Mesenchymal stem cell (in vitro differentiated cells and primary cell): ENCODE results near the gene CMC2.

ENCODE experiments used
- DNase-seq: peaks from one replicate; pipeline ENCODE4 v3.0.0-alpha.2; 2013
- H2AFZ ChIP-seq: one replicate; pipeline ENCODE4 v1.6.1; 2013; ENCODE audit warnings: low read depth, mild to moderate bottlenecking, control low read depth, inconsistent platforms, low read length, moderate library complexity
- H2AK5ac ChIP-seq: 2 replicates; pipeline ENCODE4 v1.6.1; 2013; ENCODE audit warnings: low read length, moderate library complexity, mild to moderate bottlenecking, inconsistent platforms; ENCODE audit not compliant: severe bottlenecking
- H2BK120ac ChIP-seq: one replicate; pipeline ENCODE4 v1.6.1; 2013; ENCODE audit warnings: low read depth, mild to moderate bottlenecking, inconsistent platforms, low read length, moderate library complexity
- H2BK12ac ChIP-seq, 2 experiments: one replicate each; pipeline ENCODE4 v1.6.1; 2013; ENCODE audit warnings: inconsistent platforms in 2 of 2, low read length in 2 of 2, mild to moderate bottlenecking in 2 of 2, moderate library complexity in 2 of 2, control low read depth in 1 of 2
- H2BK15ac ChIP-seq: one replicate; pipeline ENCODE4 v1.6.1; 2013; ENCODE audit warnings: mild to moderate bottlenecking, low read depth, inconsistent platforms; ENCODE audit not compliant: poor library complexity, severe bottlenecking
- H2BK5ac ChIP-seq: 2 replicates; pipeline ENCODE4 v1.6.1; 2013; ENCODE audit warnings: low read depth, mild to moderate bottlenecking, low read length, control low read depth, inconsistent platforms; ENCODE audit not compliant: poor library complexity, severe bottlenecking
- H3K14ac ChIP-seq, 2 experiments: one replicate each; pipeline ENCODE4 v1.6.1; 2013; ENCODE audit warnings: inconsistent platforms in 2 of 2, low read length in 2 of 2, control low read depth in 1 of 2, mild to moderate bottlenecking in 1 of 2, moderate library complexity in 1 of 2
- H3K18ac ChIP-seq, 2 experiments: one replicate each; pipeline ENCODE4 v1.6.1; 2013; ENCODE audit warnings: inconsistent platforms in 2 of 2, low read length in 2 of 2, control low read depth in 1 of 2, low read depth in 1 of 2, mild to moderate bottlenecking in 1 of 2
- H3K23ac ChIP-seq, 2 experiments: one replicate each; pipeline ENCODE4 v1.6.1; 2013; ENCODE audit warnings: inconsistent platforms in 2 of 2, low read length in 2 of 2, mild to moderate bottlenecking in 2 of 2, moderate library complexity in 2 of 2, control low read depth in 1 of 2
- H3K27ac ChIP-seq: 2 replicates; pipeline ENCODE4 v1.5.1; 2013; ENCODE audit warnings: mild to moderate bottlenecking, moderate library complexity, low read length, control low read depth, inconsistent platforms; ENCODE audit not compliant: poor library complexity, severe bottlenecking
- H3K27me3 ChIP-seq, 2 experiments: 2 replicates each; pipeline versions ENCODE4 v1.6.1 to v1.7.0; 2013; ENCODE audit warnings: low read length in 2 of 2, mild to moderate bottlenecking in 2 of 2, moderate library complexity in 2 of 2, control low read depth in 1 of 2, inconsistent platforms in 1 of 2; ENCODE audit not compliant: control insufficient read depth in 1 of 2, insufficient read depth in 1 of 2
- H3K36me3 ChIP-seq, 2 experiments: 2 replicates each; pipeline versions ENCODE4 v1.6.1 to v1.7.0; 2013; ENCODE audit warnings: low read length in 2 of 2, control low read depth in 1 of 2, inconsistent platforms in 1 of 2, low read depth in 1 of 2, mild to moderate bottlenecking in 1 of 2; ENCODE audit not compliant: insufficient read depth in 2 of 2, control insufficient read depth in 1 of 2
- H3K4ac ChIP-seq, 2 experiments: one replicate each; pipeline ENCODE4 v1.6.1; 2013; ENCODE audit warnings: inconsistent platforms in 2 of 2, low read length in 2 of 2, mild to moderate bottlenecking in 2 of 2, moderate library complexity in 2 of 2, control low read depth in 1 of 2, low read depth in 1 of 2
- H3K4me1 ChIP-seq: 2 replicates; pipeline ENCODE4 v1.6.1; 2013; ENCODE audit warnings: low read depth, low read length, control low read depth; ENCODE audit not compliant: control insufficient read depth, insufficient read depth
- H3K4me2 ChIP-seq: 2 replicates; pipeline ENCODE4 v1.6.1; 2013; ENCODE audit warnings: low read length, mild to moderate bottlenecking, inconsistent platforms; ENCODE audit not compliant: poor library complexity, severe bottlenecking
- H3K4me3 ChIP-seq, 2 experiments: 2 replicates each; pipeline versions ENCODE4 v1.5.1 to v1.7.0; 2013; ENCODE audit warnings: low read length in 2 of 2, mild to moderate bottlenecking in 2 of 2, control low read depth in 1 of 2, low read depth in 1 of 2; ENCODE audit not compliant: insufficient read depth in 1 of 2
- H3K79me1 ChIP-seq: replicated peaks from 2 replicates; pipeline ENCODE4 v1.6.1; 2013; ENCODE audit warnings: mild to moderate bottlenecking, control low read depth, low read length, inconsistent platforms; ENCODE audit not compliant: poor library complexity, severe bottlenecking
- H3K9ac ChIP-seq: 2 replicates; pipeline ENCODE4 v1.7.0; 2013; ENCODE audit warnings: mild to moderate bottlenecking, low read length, moderate library complexity
- H3K9me3 ChIP-seq: 2 replicates; pipeline ENCODE4 v1.7.0; 2013; ENCODE audit warnings: mild to moderate bottlenecking, low read length; ENCODE audit not compliant: control insufficient read depth
- H4K8ac ChIP-seq: one replicate; pipeline ENCODE4 v1.6.1; 2013; ENCODE audit warnings: inconsistent platforms, mild to moderate bottlenecking, low read length, moderate library complexity
- H4K91ac ChIP-seq: one replicate; pipeline ENCODE4 v1.6.1; 2013; ENCODE audit warnings: mild to moderate bottlenecking, low read length, inconsistent platforms
- WGBS: methylation state at CpG from one replicate; pipeline ENCODE4 v1.1.7; 2013; ENCODE audit warnings: mixed read lengths; 5-methylcytosine and 5-hydroxymethylcytosine counted together

The CMC2 gene

DNA sequence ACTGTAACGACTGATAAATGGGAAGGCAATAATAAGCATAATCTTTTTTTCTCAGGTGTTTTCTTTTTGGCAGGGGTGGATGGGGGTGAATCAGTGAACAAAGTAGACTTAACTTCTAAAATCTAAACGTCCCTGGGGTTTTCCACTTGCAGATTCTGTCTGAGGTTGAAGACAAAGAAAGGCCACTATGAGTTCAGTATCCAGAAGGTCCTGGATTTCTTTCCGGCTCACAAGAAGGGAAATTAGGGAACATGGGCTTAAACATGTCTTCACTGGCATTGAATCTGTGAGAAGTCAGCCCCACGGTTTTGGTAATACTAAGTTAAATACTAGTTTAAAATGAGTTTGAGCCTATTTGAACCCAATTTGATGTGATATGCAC lies 67.8 kb downstream of the CMC2 start:
- WGBS: 71% methylated on average over 4 of the region's 4 CpGs
- Histone ChIP-seq H3K4me1 (no peaks in the 10 kb centered on the region), H3K4me2 (no peak overlapping the region)

DNA sequence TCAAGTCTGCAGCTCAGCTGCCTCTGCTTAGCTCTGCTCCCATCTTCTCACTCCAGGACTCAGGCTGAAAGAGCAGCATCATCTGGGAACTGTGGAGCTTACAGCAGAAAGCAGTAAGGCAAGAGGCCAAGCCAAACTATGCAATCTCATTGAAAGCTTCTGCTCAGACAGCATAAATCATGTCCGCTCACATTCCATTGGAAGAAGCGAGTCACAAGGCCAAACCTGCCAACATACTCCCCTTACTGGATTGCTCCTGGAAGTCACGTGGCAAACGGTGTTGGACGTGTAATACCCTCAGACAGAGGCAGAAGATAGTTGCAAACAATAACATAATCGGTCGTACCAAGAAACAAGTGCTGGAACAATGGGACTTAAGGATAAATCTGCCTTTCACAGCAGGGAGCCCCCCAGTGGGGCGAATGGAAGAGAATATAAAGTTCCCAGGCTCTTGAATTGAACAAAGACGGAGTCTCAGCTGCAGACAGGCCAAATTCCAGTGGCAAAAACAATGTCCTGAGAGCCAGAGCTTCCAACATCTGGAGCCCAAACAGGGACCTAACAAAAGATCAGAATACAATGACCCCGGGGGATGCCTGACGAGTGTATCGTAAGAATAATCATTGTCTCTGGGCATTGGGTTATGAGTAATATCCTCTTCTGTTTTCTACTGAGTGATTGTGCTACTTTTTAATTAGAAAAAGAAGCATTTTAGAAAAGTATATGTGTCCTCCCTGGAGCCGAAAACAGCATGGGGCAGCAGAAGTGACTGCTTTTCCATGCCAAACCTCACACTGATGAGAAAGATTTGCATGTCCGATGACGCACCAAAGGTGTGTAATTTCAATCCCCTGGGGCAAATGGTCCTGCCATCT lies 68.4 kb downstream of the CMC2 start:
- H4K8ac ChIP-seq: no peak overlapping the region
- H3K9ac ChIP-seq: peak overlapping the region; percentile 79
- no peaks in the 10 kb centered on the region for H3K36me3 ChIP-seq
- H2BK120ac ChIP-seq: no peak overlapping the region
- no peak overlapping the region for H3K4me2 ChIP-seq
- no peaks in the 10 kb centered on the region for H3K4me1 ChIP-seq
- DNase-seq: peak; percentile 37
- H3K4me3 ChIP-seq: peak overlapping the region in 1 of 2 experiments; percentile 61
- no peak overlapping the region for H2AFZ ChIP-seq
- no peaks in the 10 kb centered on the region for H3K9me3 ChIP-seq
- no peak overlapping the region for H4K91ac ChIP-seq
- 78% methylated on average over 15 of the region's 15 CpGs for WGBS
- no peak overlapping the region for H3K23ac ChIP-seq
- H3K79me1 ChIP-seq: no peaks in the 10 kb centered on the region
- H2BK15ac ChIP-seq: no peak overlapping the region
- H2AK5ac ChIP-seq: no peak overlapping the region
- no peak overlapping the region for H2BK5ac ChIP-seq
- H3K4ac ChIP-seq: no peak overlapping the region
- H3K27me3 ChIP-seq: peaks cover 0 to 14% of the 10 kb centered on the region in 2 experiments
- H3K27ac ChIP-seq: no peak overlapping the region
- H2BK12ac ChIP-seq: no peak overlapping the region
- H3K18ac ChIP-seq: no peak overlapping the region
- H3K14ac ChIP-seq: no peak overlapping the region

More for the DNA sequence above, 67.8 kb downstream of the CMC2 start:
- Histone ChIP-seq H3K4me3 (peak overlapping the region in 1 of 2 experiments; percentile 61), H2BK5ac (no peak overlapping the region), H2AFZ (no peak overlapping the region), H3K9ac (peak overlapping the region; percentile 79), H3K14ac (no peak overlapping the region), H2BK15ac (no peak overlapping the region), H4K91ac (no peak overlapping the region), H3K4ac (no peak overlapping the region), H3K23ac (no peak overlapping the region), H3K36me3 (no peaks in the 10 kb centered on the region), H2BK120ac (no peak overlapping the region), H2AK5ac (no peak overlapping the region), H4K8ac (no peak overlapping the region), H3K27ac (no peak overlapping the region), H2BK12ac (no peak overlapping the region), H3K27me3 (peaks cover 0 to 14% of the 10 kb centered on the region in 2 experiments), H3K18ac (no peak overlapping the region), H3K79me1 (no peaks in the 10 kb centered on the region), H3K9me3 (no peaks in the 10 kb centered on the region)
- no peak for DNase-seq

DNA sequence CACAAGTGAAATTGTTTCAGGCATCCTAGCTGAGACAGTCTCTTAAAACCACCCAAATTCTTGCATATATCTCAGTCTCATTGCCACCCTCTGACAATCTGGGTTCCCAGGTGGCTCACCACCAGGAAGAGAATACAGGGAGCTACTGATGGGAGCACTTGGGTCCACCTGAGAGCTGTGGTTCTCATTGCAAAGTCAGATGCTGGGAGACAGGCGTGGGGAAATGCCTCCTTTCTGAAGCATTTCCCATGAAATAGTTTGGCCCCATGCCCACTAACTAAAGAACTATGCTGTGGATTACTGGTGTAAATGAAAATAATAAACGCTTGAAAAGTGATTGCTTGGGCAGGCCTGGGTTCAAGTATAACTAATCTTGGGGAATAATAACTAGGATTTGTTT lies 70.3 kb downstream of the CMC2 start:
- no peak overlapping the region for H2BK15ac ChIP-seq
- H3K27ac ChIP-seq: no peak overlapping the region
- no peak overlapping the region for H3K18ac ChIP-seq
- H3K4me1 ChIP-seq: peaks cover 10% of the 10 kb centered on the region
- no peaks in the 10 kb centered on the region for H3K9me3 ChIP-seq
- no peak for DNase-seq
- H3K4me2 ChIP-seq: no peak overlapping the region
- peaks cover 0 to 14% of the 10 kb centered on the region in 2 experiments for H3K27me3 ChIP-seq
- no peak overlapping the region for H3K23ac ChIP-seq
- no peak overlapping the region for H3K14ac ChIP-seq
- H3K79me1 ChIP-seq: no peaks in the 10 kb centered on the region
- no CpG with 5 or more reads among the region's 2 CpGs for WGBS
- H3K4me3 ChIP-seq: no peak overlapping the region
- H4K8ac ChIP-seq: no peak overlapping the region
- H3K9ac ChIP-seq: no peak overlapping the region
- no peak overlapping the region for H2BK12ac ChIP-seq
- no peaks in the 10 kb centered on the region for H3K36me3 ChIP-seq
- H2AK5ac ChIP-seq: no peak overlapping the region
- no peak overlapping the region for H2BK5ac ChIP-seq
- H3K4ac ChIP-seq: no peak overlapping the region
- no peak overlapping the region for H2AFZ ChIP-seq
- no peak overlapping the region for H2BK120ac ChIP-seq
- no peak overlapping the region for H4K91ac ChIP-seq

DNA sequence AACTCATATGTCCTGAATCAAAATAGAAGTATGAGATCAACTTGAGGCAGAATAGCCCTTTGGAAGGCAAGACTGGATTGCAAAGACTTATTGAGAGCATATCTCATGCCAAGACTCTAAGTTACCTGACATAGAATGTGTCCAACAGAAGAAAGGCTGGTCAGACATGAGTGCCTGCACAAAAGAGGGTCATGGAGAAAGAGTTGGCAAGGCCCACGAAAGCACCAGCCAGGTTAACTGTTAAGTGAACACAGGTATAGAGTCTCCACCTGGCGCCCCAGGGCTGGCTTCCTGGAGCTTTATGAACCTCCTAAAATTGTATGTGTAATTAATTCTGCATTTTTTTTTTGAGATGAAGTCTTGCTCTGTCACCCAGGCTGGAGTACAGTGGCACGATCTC lies 71.0 kb downstream of the CMC2 start:
- no peak overlapping the region for H2BK120ac ChIP-seq
- H4K8ac ChIP-seq: no peak overlapping the region
- H3K4me3 ChIP-seq: no peak overlapping the region
- no peak overlapping the region for H3K18ac ChIP-seq
- 87% methylated on average over 3 of the region's 3 CpGs for WGBS
- H3K9ac ChIP-seq: no peak overlapping the region
- H3K27me3 ChIP-seq: peaks cover 0 to 14% of the 10 kb centered on the region in 2 experiments
- H3K79me1 ChIP-seq: no peaks in the 10 kb centered on the region
- no peak overlapping the region for H3K23ac ChIP-seq
- H3K4me1 ChIP-seq: peaks cover 10% of the 10 kb centered on the region
- H3K27ac ChIP-seq: no peak overlapping the region
- H2BK15ac ChIP-seq: no peak overlapping the region
- no peak overlapping the region for H4K91ac ChIP-seq
- no peak overlapping the region for H2BK12ac ChIP-seq
- H3K4me2 ChIP-seq: no peak overlapping the region
- H3K36me3 ChIP-seq: no peaks in the 10 kb centered on the region
- H3K14ac ChIP-seq: no peak overlapping the region
- DNase-seq: no peak
- no peak overlapping the region for H2BK5ac ChIP-seq
- H3K9me3 ChIP-seq: no peaks in the 10 kb centered on the region
- no peak overlapping the region for H2AK5ac ChIP-seq
- H2AFZ ChIP-seq: no peak overlapping the region
- H3K4ac ChIP-seq: no peak overlapping the region
